ENCODE measurements around the gene PCCA. TPM values are rescaled to one million over a fixed set of nuclear protein-coding genes. Genes with fewer than 3 reads are reported as not detected.

PCCA gene
- total and polyA plus RNA-seq, 2 of the 13 experiments (the other 11 are each of a cell fraction or from before 2014, with no cell fraction given), result 15.0 to 32.2 TPM

DNA sequence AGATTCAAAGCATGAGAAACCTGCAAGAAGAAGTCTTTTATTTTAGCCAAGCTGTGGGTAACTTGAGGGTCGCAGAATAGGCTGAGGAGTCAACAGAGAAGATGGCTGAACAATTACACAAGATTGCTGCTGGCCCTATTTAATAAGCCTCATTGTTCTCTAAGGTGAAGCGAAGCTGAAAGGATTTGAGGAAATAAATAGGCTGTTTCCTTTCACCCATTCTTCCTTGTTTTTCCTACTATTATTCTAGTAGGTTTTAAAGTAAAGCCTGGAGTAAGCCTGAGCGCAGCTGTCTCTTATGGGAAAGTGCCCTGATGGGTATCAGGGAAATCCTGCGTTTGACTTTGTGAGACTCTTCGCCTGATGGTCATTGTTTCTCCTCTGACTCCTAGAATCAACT is 25.0 kb upstream of the PCCA start:
- no TSS peak for BruUV-seq (replicated peaks)
- no peak for FAIRE-seq
- Histone ChIP-seq H2AFZ (ENCODE audit: low read length) (no peak overlapping the region), H3K4me1 (ENCODE audit: insufficient read depth, low read length) (no peaks in the 10 kb centered on the region), H3K27ac (ENCODE audit: extremely low read length, insufficient read depth, low read length) (no peak overlapping the region), H3K27me3 (ENCODE audit: control insufficient read depth in 1 of 2, insufficient read depth in 2 of 2, low read length in 2 of 2) (no peaks in the 10 kb centered on the region), H3K4me2 (ENCODE audit: low read depth, low read length) (no peak overlapping the region), H3K9ac (ENCODE audit: insufficient read depth, low read depth, low read length) (no peak overlapping the region), H3K9me3 (ENCODE audit: low read length) (no peaks in the 10 kb centered on the region), H3K4me3 (replicated peaks in 1 of 3; ENCODE audit: insufficient read depth in 1 of 3, low read depth in 2 of 3, low read length in 3 of 3) (no peak overlapping the region), H4K20me1 (ENCODE audit: insufficient read depth, low read length) (no peaks in the 10 kb centered on the region), H3K79me2 (ENCODE audit: insufficient read depth, low read length) (no peaks in the 10 kb centered on the region), H3K36me3 (replicated peaks in 1 of 2; ENCODE audit: control insufficient read depth in 1 of 2, insufficient read depth in 2 of 2, low read length in 2 of 2) (no peaks in the 10 kb centered on the region)
- in situ Hi-C loops (cut with HindIII; ENCODE audit: extremely low pct_ligation_motif_present, low pct_unique_long_range_greater_than_20kb) (no loop called here), intact Hi-C loops (cut with micrococcal nuclease; ENCODE audit: unreplicated experiment) (no loop called here)
- no peak for DNase-seq (ENCODE audit: low spot score)
- no peak for ATAC-seq
- ChIA-PET POLR2A (no interaction called here), CTCF (ENCODE audit: low intra/inter-chr PET ratio, low total read pairs) (no interaction called here)
- 48% methylated on average over 5 of the region's 5 CpGs for WGBS (ENCODE audit: low lambda C conversion rate)
- TF ChIP-seq YEATS4 (CRISPR knock-in tag; IDR thresholded peaks at IDR 0.05; ENCODE audit: borderline replicate concordance), result no peak
- no peak for TF ChIP-seq ZFP36 (IDR thresholded peaks at IDR 0.05; ENCODE audit: borderline replicate concordance, low read depth, low read length, partially characterized antibody)
- TF ChIP-seq, protein P1, sequence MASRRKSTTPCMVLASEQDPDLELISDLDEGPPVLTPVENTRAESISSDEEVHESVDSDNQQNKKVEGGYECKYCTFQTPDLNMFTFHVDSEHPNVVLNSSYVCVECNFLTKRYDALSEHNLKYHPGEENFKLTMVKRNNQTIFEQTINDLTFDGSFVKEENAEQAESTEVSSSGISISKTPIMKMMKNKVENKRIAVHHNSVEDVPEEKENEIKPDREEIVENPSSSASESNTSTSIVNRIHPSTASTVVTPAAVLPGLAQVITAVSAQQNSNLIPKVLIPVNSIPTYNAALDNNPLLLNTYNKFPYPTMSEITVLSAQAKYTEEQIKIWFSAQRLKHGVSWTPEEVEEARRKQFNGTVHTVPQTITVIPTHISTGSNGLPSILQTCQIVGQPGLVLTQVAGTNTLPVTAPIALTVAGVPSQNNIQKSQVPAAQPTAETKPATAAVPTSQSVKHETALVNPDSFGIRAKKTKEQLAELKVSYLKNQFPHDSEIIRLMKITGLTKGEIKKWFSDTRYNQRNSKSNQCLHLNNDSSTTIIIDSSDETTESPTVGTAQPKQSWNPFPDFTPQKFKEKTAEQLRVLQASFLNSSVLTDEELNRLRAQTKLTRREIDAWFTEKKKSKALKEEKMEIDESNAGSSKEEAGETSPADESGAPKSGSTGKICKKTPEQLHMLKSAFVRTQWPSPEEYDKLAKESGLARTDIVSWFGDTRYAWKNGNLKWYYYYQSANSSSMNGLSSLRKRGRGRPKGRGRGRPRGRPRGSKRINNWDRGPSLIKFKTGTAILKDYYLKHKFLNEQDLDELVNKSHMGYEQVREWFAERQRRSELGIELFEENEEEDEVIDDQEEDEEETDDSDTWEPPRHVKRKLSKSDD (CRISPR knock-in tag; IDR thresholded peaks at IDR 0.05; ENCODE audit: low read depth), result no peak
- TF ChIP-seq HBP1 (CRISPR knock-in tag; IDR thresholded peaks at IDR 0.05; ENCODE audit: low read depth), result no peak
- TF ChIP-seq ZNF232 (CRISPR knock-in tag; IDR thresholded peaks at IDR 0.05; ENCODE audit: borderline replicate concordance), result no peak
- TF ChIP-seq CREM (IDR thresholded peaks at IDR 0.05), result no peak
- no peak for TF ChIP-seq CREM (CRISPR knock-in tag; IDR thresholded peaks at IDR 0.05)
- no peak for TF ChIP-seq ZGPAT (CRISPR knock-in tag; IDR thresholded peaks at IDR 0.05)
- TF ChIP-seq RFXANK (CRISPR knock-in tag; IDR thresholded peaks at IDR 0.05), result no peak
- TF ChIP-seq ZNF264 (CRISPR knock-in tag; IDR thresholded peaks at IDR 0.05), result no peak
- no peak for TF ChIP-seq ELF4 (CRISPR knock-in tag; IDR thresholded peaks at IDR 0.05; ENCODE audit: borderline replicate concordance)
- no peak for TF ChIP-seq ZNF589 (CRISPR knock-in tag; conservative IDR thresholded peaks at IDR 0.05)
- TF ChIP-seq ZHX2 (IDR thresholded peaks at IDR 0.05; ENCODE audit: low read depth), result no peak
- no peak for TF ChIP-seq ZHX2 (CRISPR knock-in tag; IDR thresholded peaks at IDR 0.05; ENCODE audit: borderline replicate concordance)
- no peak for TF ChIP-seq JUND (CRISPR knock-in tag; IDR thresholded peaks at IDR 0.05)
